Caki2 (cell line): Measurements from ENCODE around the gene PKIG. TPM values are rescaled to one million over a fixed set of nuclear protein-coding genes. Genes with fewer than 3 reads are reported as not detected.
"Not testable (repeated sequence)": the region's sequence is repeated elsewhere in the genome, so short reads cannot be mapped to it uniquely, and the experiment has no call there.

Experiments used
- DNase-seq: peaks from one replicate; pipeline ENCODE4 v3.0.0-alpha.2; 2015; ENCODE audit warnings: low read depth
- in situ Hi-C: cut with HindIII; loops from 2 replicates; pipeline ENCODE4 v1.10.0; 2016; ENCODE audit warnings: low sequenced_read_pairs, low pct_unique_long_range_greater_than_20kb, mixed read lengths
- total RNA-seq: library from RNA; depleted of rRNA; stranded (reverse); fragments of >200 nt; shearing (Covaris generic); gene quantifications from 2 replicates; pipeline ENCODE4 v1.2.3, GENCODE V29; 2014; ENCODE audit warnings: low replicate concordance

The PKIG gene
- total RNA-seq, 1 experiment from 2014 or later, result 58.1 TPM

DNA sequence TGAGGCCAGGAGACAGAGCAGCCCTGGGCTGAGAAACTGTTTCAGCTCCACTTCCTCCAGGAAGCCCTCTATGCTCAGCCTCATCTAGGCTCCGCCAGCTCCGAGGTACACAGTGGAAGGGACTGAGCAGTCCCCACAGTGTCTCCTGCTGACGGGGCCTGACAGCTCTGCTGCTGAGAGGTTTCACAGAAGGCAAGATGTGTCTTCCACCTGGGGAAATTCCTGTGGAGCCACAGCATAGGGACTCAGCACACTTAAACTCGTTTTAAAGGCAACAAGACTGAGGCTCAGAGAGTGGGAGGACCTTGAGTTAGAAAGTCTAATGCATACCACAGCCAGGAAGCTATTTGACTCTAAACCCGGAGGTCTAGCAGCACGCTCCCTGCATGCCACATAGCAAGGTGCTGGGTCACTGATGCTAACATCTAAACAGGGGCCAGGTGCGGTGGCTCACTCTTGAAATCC, 62.3 kb downstream of the PKIG start:
- no peak for DNase-seq
- in situ Hi-C loops, result no loop called here

GRCh38 chr20:44646023-44646640, 63.8 kb downstream of the PKIG start:
- DNase-seq, result no peak

DNA sequence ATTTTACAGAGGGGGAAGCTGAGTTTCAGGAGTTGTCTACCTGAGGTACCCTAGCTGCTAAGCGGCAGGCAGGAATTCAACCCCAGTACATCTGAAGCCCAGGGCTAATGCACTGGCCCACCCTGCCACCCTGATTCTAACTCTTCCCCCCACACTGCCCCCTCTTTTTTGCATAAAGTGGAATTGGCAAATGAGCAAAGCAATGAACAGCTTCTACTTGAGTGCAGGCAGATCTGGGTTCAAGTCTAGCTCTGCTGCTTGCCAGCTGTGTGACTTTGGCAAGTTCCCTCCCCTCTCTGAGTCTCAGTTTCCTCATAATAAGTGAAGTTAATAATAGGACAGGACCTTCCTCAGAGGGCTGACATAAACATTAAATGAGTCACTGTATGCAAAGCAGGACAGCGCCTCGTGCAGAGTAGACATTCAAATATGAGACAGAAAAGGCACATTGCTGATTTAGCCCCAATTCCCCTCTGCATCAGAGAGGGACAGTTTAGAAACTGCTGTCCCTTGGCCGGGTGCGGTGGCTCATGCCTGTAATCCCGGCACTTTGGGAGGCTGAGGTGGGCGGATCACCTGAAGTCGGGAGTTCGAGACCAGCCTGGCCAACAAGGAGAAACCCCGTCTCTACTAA, 64.4 kb downstream of the PKIG start:
- in situ Hi-C loops, result no loop called here
- peak; percentile 47 for DNase-seq

More at GRCh38 chr20:44646023-44646640, 63.8 kb downstream of the PKIG start:
- in situ Hi-C loops, result no loop called here

- in situ Hi-C loops, result no loop called here
- DNase-seq, result no peak
These were observed 65.7 kb downstream of the PKIG start for GRCh38 chr20:44648068-44648467.

DNA sequence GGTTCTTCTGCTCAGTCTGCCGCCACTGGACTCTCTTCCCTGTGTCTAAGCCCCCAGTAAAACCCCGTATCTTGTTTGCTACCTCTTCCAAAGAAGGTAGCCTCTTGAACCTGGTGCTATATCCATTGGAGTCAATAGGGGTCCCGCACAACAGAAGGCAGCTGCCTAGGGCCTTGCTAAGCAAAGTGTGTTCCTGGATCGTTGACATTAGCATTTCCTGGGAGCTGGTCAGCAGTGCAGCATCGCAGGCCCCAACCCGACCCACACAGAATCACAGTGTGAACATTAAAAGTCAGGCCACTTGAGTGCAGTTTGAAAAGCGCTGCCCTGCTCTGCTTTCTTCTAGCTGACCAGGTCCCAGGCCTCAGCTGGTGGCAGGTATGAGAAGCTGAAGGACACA, 66.2 kb downstream of the PKIG start:
- DNase-seq, result no peak
- in situ Hi-C loops, result no loop called here

- DNase-seq, result no peak
- in situ Hi-C loops, result no loop called here
These were observed 66.7 kb downstream of the PKIG start for GRCh38 chr20:44649126-44649525.

DNA sequence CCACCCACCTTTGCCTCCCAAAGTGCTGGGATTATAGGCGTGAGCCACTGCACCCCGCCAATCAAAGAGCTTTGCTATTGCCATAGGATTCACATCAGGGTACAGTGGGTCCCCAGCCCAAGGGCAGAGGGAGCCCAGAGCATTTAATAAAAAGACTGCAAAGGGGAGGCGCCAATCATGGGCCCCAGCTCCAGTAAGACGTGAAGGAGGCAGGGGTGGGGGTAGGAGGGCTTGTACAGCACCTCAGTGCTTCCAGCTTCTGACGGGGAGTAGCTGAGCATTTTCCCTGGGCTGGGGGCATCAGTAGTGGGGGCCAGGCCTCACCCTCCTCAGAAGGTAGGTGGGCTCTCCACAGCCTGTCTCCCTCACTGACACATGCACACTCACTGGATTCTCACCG, 67.6 kb downstream of the PKIG start:
- in situ Hi-C loops, result no loop called here
- DNase-seq, result no peak

DNA sequence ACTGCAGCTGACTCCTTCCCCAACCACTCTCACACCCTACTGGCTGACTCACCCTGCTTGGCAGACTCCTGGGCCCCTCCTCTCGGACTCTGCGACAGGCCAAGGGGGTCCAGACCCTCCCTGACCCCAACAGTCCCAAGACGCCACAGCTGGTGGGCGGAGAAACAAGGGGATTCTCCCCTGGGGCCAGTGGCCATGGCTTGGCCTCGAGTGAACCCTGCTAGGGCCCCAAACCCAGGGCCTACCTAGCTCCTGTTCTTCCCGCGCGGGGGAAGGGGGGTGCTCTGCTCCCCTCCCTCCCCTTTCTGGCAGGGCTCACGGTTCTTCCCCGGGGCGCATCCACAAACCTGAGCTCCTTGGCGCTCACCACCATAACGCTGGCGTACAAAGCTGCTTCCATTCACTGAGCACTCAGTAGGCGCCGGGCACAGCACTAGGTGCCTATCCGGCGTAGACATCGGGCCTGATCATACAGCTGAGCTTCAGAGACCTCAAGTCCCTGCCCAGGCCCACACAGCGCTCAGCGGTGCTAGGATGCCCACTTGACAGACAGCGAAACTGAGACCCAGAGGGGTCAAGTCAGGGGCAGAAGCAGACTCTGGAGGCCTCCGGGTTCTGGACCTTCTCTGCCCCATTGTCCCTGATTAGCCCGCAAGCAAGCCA, 68.5 kb downstream of the PKIG start:
- DNase-seq, result no peak
- in situ Hi-C loops, result no loop called here

GRCh38 chr20:44651434-44651683, 69.0 kb downstream of the PKIG start:
- in situ Hi-C loops, result no loop called here
- no peak for DNase-seq

- in situ Hi-C loops, result no loop called here
- DNase-seq, result peak; percentile 67
These were observed 69.5 kb downstream of the PKIG start, which contains the start of gene ADA for GRCh38 chr20:44651684-44652423. ADA (minus strand) TSS chr20:44651699; CDS start chr20:44651607, 92 bp downstream.

GRCh38 chr20:44653546-44653945, 71.2 kb downstream of the PKIG start:
- no peak for DNase-seq
- in situ Hi-C loops, result no loop called here

- DNase-seq, in situ Hi-C loops: not testable (repeated sequence)
These were observed 71.8 kb downstream of the PKIG start for GRCh38 chr20:44654210-44654609.

GRCh38 chr20:44656448-44656847, 74.1 kb downstream of the PKIG start:
- in situ Hi-C loops, result no loop called here
- no peak for DNase-seq

DNA sequence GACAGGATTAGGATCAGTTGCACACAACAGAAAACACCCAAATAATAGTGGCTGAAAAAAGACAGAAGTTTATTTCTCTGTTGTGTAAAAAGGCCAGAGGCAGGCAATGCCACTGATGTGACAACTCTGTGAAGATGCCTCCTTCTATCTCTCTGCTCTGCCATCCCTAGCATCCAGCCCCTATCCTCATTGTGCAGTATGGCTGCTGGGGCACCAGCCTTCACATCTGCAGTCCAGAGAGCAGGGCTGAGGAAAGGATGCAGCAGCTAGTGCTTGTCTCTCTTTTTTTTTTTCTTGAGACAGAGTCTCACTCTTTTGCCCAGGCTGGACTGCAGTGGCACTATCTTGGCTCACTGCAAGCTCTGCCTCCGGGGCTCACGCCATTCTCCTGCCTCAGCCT, 75.5 kb downstream of the PKIG start:
- in situ Hi-C loops, result no loop called here
- no peak for DNase-seq

GRCh38 chr20:44658810-44659209, 76.4 kb downstream of the PKIG start:
- DNase-seq, result no peak
- in situ Hi-C loops, result no loop called here

GRCh38 chr20:44659931-44660330, 77.6 kb downstream of the PKIG start:
- DNase-seq, result no peak

GRCh38 chr20:44660581-44660980, 78.2 kb downstream of the PKIG start:
- no peak for DNase-seq
- in situ Hi-C loops, result no loop called here

More at GRCh38 chr20:44659931-44660330, 77.6 kb downstream of the PKIG start:
- in situ Hi-C loops, result no loop called here

DNA sequence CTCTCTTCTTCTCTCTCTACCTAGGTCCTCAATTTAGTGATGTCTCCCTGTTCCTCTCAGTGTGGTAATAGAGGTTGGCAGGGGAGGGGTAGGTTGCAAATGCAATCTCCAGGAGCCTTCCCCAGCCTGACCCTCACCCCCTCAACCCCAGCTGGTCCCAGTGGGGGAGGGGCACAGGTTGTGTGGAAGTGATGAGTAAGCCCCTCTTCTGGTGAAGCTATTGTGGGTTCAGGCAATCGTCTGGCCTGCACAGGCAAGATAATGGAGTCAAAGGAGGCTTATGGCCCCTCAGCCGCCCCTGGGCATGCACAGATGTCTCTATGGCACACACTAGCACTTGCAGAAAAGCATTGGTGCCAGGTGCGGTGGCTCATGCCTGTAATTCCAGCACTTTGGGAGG, 79.9 kb downstream of the PKIG start:
- DNase-seq, result no peak
- in situ Hi-C loops, result no loop called here

DNA sequence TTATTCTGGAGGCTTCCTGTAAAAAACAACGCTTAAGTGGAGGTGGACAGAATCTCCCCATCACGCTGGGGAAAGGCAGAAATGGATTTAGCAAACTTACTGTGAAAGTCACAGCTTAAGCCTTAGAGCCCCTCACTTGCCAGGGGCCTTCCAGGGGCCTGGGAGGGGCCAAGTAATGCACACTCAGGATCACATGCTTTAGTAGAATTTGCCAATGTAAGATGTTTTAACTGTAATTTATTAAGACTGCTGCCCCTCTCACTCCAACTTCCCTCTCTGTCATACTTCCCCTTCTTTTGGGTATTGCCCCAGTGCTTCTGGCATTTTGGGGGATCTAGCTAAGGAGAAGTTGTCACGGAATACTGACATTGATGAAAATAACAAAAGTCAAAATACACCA, 81.8 kb downstream of the PKIG start:
- in situ Hi-C loops, result no loop called here
- DNase-seq, result no peak
